ENCODE results near the gene DPEP1.

DNA sequence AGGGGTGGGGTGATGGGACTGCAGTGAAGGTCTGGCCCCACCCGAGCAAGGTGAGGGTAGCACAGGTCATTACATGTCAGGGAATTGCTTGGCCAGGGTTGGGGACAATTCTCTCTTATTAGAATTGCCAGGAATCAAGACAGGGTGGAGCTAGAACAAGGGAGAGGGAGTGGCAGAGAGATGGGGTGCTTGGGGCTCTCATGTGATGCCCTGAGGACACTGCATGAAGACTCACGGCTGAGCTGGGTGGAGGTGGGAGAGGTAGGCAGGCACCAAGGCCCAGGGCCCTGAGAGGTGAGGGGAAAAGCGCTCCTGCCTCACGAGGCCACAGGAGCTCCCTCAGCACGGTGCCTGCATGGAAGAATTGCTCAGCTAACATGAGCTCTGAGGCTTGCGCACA is 3.6 kb downstream of the DPEP1 start:
- TF ChIP-seq, protein P1, sequence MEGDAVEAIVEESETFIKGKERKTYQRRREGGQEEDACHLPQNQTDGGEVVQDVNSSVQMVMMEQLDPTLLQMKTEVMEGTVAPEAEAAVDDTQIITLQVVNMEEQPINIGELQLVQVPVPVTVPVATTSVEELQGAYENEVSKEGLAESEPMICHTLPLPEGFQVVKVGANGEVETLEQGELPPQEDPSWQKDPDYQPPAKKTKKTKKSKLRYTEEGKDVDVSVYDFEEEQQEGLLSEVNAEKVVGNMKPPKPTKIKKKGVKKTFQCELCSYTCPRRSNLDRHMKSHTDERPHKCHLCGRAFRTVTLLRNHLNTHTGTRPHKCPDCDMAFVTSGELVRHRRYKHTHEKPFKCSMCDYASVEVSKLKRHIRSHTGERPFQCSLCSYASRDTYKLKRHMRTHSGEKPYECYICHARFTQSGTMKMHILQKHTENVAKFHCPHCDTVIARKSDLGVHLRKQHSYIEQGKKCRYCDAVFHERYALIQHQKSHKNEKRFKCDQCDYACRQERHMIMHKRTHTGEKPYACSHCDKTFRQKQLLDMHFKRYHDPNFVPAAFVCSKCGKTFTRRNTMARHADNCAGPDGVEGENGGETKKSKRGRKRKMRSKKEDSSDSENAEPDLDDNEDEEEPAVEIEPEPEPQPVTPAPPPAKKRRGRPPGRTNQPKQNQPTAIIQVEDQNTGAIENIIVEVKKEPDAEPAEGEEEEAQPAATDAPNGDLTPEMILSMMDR (conservative IDR thresholded peaks at IDR 0.05; ENCODE audit: low read depth in 2 of 2), result no peak
- TF ChIP-seq JUNB (IDR thresholded peaks at IDR 0.05; ENCODE audit: unreplicated experiment) (no peak), POLR2AphosphoS5 (IDR thresholded peaks at IDR 0.05; ENCODE audit: low read depth) (no peak), NANOG (IDR thresholded peaks at IDR 0.05; ENCODE audit: borderline replicate concordance) (no peak), EZH2 (IDR thresholded peaks at IDR 0.05; ENCODE audit: low read depth, unreplicated experiment) (no peak), CREB1 (CRISPR knock-in tag; IDR thresholded peaks at IDR 0.05; ENCODE audit: low read depth) (no peak), ZNF114 (CRISPR knock-in tag; IDR thresholded peaks at IDR 0.05) (no peak), EZH2phosphoT487 (IDR thresholded peaks at IDR 0.05; ENCODE audit: unreplicated experiment) (no peak), STAT1 (IDR thresholded peaks at IDR 0.05; ENCODE audit: unreplicated experiment) (no peak)
- TF ChIP-seq, protein P2, sequence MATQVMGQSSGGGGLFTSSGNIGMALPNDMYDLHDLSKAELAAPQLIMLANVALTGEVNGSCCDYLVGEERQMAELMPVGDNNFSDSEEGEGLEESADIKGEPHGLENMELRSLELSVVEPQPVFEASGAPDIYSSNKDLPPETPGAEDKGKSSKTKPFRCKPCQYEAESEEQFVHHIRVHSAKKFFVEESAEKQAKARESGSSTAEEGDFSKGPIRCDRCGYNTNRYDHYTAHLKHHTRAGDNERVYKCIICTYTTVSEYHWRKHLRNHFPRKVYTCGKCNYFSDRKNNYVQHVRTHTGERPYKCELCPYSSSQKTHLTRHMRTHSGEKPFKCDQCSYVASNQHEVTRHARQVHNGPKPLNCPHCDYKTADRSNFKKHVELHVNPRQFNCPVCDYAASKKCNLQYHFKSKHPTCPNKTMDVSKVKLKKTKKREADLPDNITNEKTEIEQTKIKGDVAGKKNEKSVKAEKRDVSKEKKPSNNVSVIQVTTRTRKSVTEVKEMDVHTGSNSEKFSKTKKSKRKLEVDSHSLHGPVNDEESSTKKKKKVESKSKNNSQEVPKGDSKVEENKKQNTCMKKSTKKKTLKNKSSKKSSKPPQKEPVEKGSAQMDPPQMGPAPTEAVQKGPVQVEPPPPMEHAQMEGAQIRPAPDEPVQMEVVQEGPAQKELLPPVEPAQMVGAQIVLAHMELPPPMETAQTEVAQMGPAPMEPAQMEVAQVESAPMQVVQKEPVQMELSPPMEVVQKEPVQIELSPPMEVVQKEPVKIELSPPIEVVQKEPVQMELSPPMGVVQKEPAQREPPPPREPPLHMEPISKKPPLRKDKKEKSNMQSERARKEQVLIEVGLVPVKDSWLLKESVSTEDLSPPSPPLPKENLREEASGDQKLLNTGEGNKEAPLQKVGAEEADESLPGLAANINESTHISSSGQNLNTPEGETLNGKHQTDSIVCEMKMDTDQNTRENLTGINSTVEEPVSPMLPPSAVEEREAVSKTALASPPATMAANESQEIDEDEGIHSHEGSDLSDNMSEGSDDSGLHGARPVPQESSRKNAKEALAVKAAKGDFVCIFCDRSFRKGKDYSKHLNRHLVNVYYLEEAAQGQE (IDR thresholded peaks at IDR 0.05; ENCODE audit: unreplicated experiment), result no peak
- TF ChIP-seq, protein P3, sequence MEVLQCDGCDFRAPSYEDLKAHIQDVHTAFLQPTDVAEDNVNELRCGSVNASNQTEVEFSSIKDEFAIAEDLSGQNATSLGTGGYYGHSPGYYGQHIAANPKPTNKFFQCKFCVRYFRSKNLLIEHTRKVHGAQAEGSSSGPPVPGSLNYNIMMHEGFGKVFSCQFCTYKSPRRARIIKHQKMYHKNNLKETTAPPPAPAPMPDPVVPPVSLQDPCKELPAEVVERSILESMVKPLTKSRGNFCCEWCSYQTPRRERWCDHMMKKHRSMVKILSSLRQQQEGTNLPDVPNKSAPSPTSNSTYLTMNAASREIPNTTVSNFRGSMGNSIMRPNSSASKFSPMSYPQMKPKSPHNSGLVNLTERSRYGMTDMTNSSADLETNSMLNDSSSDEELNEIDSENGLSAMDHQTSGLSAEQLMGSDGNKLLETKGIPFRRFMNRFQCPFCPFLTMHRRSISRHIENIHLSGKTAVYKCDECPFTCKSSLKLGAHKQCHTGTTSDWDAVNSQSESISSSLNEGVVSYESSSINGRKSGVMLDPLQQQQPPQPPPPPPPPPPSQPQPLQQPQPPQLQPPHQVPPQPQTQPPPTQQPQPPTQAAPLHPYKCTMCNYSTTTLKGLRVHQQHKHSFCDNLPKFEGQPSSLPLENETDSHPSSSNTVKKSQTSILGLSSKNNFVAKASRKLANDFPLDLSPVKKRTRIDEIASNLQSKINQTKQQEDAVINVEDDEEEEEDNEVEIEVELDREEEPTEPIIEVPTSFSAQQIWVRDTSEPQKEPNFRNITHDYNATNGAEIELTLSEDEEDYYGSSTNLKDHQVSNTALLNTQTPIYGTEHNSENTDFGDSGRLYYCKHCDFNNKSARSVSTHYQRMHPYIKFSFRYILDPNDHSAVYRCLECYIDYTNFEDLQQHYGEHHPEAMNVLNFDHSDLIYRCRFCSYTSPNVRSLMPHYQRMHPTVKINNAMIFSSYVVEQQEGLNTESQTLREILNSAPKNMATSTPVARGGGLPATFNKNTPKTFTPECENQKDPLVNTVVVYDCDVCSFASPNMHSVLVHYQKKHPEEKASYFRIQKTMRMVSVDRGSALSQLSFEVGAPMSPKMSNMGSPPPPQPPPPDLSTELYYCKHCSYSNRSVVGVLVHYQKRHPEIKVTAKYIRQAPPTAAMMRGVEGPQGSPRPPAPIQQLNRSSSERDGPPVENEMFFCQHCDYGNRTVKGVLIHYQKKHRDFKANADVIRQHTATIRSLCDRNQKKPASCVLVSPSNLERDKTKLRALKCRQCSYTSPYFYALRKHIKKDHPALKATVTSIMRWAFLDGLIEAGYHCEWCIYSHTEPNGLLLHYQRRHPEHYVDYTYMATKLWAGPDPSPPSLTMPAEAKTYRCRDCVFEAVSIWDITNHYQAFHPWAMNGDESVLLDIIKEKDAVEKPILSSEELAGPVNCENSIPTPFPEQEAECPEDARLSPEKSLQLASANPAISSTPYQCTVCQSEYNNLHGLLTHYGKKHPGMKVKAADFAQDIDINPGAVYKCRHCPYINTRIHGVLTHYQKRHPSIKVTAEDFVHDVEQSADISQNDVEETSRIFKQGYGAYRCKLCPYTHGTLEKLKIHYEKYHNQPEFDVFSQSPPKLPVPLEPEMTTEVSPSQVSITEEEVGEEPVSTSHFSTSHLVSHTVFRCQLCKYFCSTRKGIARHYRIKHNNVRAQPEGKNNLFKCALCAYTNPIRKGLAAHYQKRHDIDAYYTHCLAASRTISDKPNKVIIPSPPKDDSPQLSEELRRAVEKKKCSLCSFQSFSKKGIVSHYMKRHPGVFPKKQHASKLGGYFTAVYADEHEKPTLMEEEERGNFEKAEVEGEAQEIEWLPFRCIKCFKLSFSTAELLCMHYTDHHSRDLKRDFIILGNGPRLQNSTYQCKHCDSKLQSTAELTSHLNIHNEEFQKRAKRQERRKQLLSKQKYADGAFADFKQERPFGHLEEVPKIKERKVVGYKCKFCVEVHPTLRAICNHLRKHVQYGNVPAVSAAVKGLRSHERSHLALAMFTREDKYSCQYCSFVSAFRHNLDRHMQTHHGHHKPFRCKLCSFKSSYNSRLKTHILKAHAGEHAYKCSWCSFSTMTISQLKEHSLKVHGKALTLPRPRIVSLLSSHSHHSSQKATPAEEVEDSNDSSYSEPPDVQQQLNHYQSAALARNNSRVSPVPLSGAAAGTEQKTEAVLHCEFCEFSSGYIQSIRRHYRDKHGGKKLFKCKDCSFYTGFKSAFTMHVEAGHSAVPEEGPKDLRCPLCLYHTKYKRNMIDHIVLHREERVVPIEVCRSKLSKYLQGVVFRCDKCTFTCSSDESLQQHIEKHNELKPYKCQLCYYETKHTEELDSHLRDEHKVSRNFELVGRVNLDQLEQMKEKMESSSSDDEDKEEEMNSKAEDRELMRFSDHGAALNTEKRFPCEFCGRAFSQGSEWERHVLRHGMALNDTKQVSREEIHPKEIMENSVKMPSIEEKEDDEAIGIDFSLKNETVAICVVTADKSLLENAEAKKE (CRISPR knock-in tag; IDR thresholded peaks at IDR 0.05), result no peak

Measured in GM23338 (cell line).